ENCODE results near the gene FAM180A.
"Not testable (repeated sequence)": the region's sequence is repeated elsewhere in the genome, so short reads cannot be mapped to it uniquely, and the experiment has no call there.

The FAM180A gene

GRCh38 chr7:135711139-135711469 lies 37.5 kb downstream of the FAM180A start:
- no peak for DNase-seq

GRCh38 chr7:135710417-135711138 lies 38.0 kb downstream of the FAM180A start:
- peak; percentile 5 for DNase-seq

GRCh38 chr7:135709508-135709907 lies 39.1 kb downstream of the FAM180A start:
- no peak for DNase-seq

- DNase-seq: no peak
Measured at GRCh38 chr7:135708041-135708440, 40.6 kb downstream of the FAM180A start.

- DNase-seq: no peak
Measured at GRCh38 chr7:135707570-135707966, 41.0 kb downstream of the FAM180A start.

- no peak for DNase-seq
Measured at GRCh38 chr7:135706858-135707569, 41.6 kb downstream of the FAM180A start.

- DNase-seq: no peak
Measured at GRCh38 chr7:135706038-135706742, 42.4 kb downstream of the FAM180A start.

- DNase-seq: no peak
Measured at GRCh38 chr7:135704698-135705097, 43.9 kb downstream of the FAM180A start.

GRCh38 chr7:135704074-135704473 lies 44.5 kb downstream of the FAM180A start:
- DNase-seq: no peak

GRCh38 chr7:135697276-135698049 lies 51.1 kb downstream of the FAM180A start:
- no peak for DNase-seq

- DNase-seq: no peak
Measured at GRCh38 chr7:135693558-135693957, 55.1 kb downstream of the FAM180A start.

- DNase-seq: not testable (repeated sequence)
Measured at GRCh38 chr7:135692606-135693005, 56.0 kb downstream of the FAM180A start.

GRCh38 chr7:135692055-135692454 lies 56.6 kb downstream of the FAM180A start:
- DNase-seq: no peak

- no peak for DNase-seq
Measured at GRCh38 chr7:135690566-135690965, 58.0 kb downstream of the FAM180A start.

GRCh38 chr7:135687466-135687865 lies 61.1 kb downstream of the FAM180A start:
- no peak for DNase-seq

- DNase-seq: no peak
Measured at GRCh38 chr7:135685306-135686084, 63.1 kb downstream of the FAM180A start.

- DNase-seq: no peak
Measured at GRCh38 chr7:135684699-135685098, 63.9 kb downstream of the FAM180A start.

- no peak for DNase-seq
Measured at GRCh38 chr7:135684136-135684535, 64.5 kb downstream of the FAM180A start.

- DNase-seq: no peak
Measured at GRCh38 chr7:135683609-135684008, 65.0 kb downstream of the FAM180A start.

- no peak for DNase-seq
Measured at GRCh38 chr7:135682191-135682590, 66.4 kb downstream of the FAM180A start.

- DNase-seq: no peak
Measured at GRCh38 chr7:135681762-135682161, 66.9 kb downstream of the FAM180A start.
